ENCODE data around the gene FHIT.

DNA sequence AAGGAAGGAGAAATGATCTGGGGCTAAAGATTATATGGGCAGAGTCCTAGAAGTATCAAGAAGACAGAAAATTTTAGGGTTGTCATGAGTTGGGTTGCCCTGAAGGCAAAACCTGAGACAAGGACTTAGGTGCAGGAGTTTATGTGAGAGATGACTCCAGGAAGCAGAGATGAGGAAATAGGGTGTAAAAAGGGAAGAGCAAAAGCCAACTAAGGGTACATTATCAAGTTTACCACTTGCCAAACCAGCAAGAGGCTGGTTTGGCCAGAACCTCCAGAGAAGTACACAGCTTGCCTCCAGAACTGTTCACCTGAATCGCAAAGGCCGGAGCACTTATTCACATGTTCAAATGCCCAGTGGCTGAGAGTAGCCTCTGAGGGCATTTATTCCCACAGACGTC lies 116.7 kb downstream of the FHIT start:
- TF ChIP-seq POLR2A (IDR thresholded peaks at IDR 0.05) (no peak), CTCF (IDR thresholded peaks at IDR 0.05) (no peak)
